ENCODE results near the gene CPEB3.

The CPEB3 gene

DNA sequence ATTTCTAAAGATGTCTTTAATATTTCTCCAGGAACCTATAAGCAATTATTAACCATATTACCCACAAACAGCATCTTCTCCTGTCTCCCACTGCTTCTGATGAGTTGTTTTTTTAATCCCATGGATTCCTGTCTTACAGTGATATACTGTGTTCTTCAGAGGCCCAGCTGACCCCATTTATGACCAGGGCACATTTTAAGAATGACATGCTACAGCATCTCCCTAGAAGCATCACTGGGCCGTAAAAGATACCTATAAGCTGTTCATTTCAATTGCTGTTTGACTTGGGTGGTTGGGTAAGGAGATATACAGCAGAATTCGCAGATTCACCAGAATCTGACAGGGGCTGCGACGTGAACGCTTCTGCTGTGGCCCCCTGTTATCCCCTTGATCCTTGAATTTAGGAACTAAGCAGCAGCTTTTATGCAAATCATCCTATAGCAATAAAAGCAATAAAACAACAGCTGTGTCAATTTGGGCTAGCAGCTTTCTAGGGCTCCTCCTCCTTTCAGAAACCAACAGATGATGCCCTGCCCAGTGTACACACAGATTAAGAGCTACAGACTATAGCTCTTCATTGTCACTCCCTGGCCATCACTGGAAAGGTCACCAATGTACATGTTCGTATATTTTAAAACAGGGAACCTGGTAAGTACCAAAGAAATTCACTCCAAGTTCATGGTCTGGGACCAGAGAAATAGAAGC lies 86.8 kb downstream of the CPEB3 start:
- TF ChIP-seq CTCF (IDR thresholded peaks at IDR 0.05; ENCODE audit: insufficient read depth, low read depth, low read length, missing control alignments): no peak
- DNase-seq (ENCODE audit: low read depth): no peak

GRCh38 chr10:92202536-92202935 lies 88.3 kb downstream of the CPEB3 start:
- no peak for TF ChIP-seq CTCF (IDR thresholded peaks at IDR 0.05; ENCODE audit: insufficient read depth, low read depth, low read length, missing control alignments)
- DNase-seq (ENCODE audit: low read depth): no peak
- no peak overlapping the region for H3K4me3 ChIP-seq (ENCODE audit: low read length)

More for the DNA sequence above, 86.8 kb downstream of the CPEB3 start:
- no peak overlapping the region for H3K4me3 ChIP-seq (ENCODE audit: low read length)

DNA sequence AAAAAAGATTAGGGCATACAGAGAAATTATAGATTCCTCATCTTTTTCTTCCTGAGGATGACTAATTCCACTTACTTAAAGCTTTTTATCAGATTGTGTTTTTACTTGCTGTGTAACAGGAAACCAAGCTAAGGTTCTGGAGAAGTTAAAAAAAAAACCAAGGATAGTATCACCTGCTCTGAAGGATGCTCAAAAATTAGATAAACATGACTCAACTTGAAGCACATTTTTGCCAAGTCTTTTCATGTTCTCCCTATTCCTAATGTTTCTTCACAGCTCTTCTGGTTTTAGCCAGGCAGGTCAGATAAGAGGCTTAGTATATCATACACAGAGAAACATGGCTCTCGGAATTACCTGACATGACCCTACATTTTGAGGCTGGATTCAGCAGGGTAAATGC lies 90.3 kb downstream of the CPEB3 start:
- no peak overlapping the region for H3K4me3 ChIP-seq (ENCODE audit: low read length)
- peak; percentile 85 for DNase-seq (ENCODE audit: low read depth)
- TF ChIP-seq CTCF (IDR thresholded peaks at IDR 0.05; ENCODE audit: insufficient read depth, low read depth, low read length, missing control alignments): no peak

DNA sequence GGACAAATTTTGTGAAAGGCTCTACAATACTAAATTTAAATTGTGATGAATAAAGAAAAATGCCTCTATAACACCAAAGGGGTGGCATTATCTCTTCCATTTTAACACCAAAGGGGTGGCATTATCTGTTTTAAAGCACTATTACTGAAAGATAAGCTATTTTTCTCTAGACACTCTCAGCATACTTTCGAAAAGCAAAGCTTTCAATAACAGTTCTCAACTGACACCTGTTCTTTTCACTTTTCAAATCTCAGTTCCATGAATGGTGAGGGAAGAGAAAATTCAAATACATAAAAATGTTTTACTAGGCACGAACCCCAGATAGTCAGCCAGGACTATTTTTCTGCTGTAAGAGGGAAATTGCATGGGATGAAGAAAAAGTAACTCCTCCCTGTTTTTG lies 103.8 kb downstream of the CPEB3 start:
- DNase-seq (ENCODE audit: low read depth): no peak
- no peak for TF ChIP-seq CTCF (IDR thresholded peaks at IDR 0.05; ENCODE audit: insufficient read depth, low read depth, low read length, missing control alignments)
- H3K4me3 ChIP-seq (ENCODE audit: low read length): no peak overlapping the region

DNA sequence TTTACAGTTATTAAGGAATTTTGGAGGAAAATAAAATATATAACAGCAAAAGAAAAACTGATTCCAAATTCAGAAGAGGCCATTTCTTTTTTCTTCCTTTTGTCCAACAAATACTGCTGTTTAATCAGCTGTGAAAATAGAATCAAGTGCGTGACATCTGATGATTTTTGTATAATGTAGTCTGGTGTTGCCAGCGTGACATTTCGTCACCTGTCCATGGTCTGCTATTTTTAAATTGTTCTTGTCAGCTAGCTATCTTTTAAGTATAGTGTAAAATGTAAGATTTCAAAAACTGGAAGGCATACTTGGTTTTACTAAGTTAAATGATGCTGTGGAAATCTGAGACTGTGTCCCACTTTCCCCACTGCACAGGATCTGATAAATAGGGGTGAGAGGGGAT lies 105.9 kb downstream of the CPEB3 start:
- H3K4me3 ChIP-seq (ENCODE audit: low read length): no peak overlapping the region
- TF ChIP-seq CTCF (IDR thresholded peaks at IDR 0.05; ENCODE audit: insufficient read depth, low read depth, low read length, missing control alignments): no peak
- no peak for DNase-seq (ENCODE audit: low read depth)

GRCh38 chr10:92183199-92183598 lies 107.7 kb downstream of the CPEB3 start:
- DNase-seq (ENCODE audit: low read depth): no peak
- no peak for TF ChIP-seq CTCF (IDR thresholded peaks at IDR 0.05; ENCODE audit: insufficient read depth, low read depth, low read length, missing control alignments)
- no peak overlapping the region for H3K4me3 ChIP-seq (ENCODE audit: low read length)

- H3K4me3 ChIP-seq (ENCODE audit: low read length): no peak overlapping the region
- peak; percentile 20 for TF ChIP-seq CTCF (IDR thresholded peaks at IDR 0.05; ENCODE audit: insufficient read depth, low read depth, low read length, missing control alignments)
- no peak for DNase-seq (ENCODE audit: low read depth)
Observed at GRCh38 chr10:92181575-92181974, 109.3 kb downstream of the CPEB3 start.
